GM12872 (cell line): Measurements from ENCODE around the gene GPS2.

Source experiments
- TF ChIP-seq, protein P1 (sequence below): IDR thresholded peaks from 3 replicates; pipeline ENCODE4 v1.5.1; 2011; ENCODE audit warnings: low read depth, mild to moderate bottlenecking, low read length, moderate library complexity; ENCODE audit not compliant: insufficient read depth

GPS2 gene

DNA sequence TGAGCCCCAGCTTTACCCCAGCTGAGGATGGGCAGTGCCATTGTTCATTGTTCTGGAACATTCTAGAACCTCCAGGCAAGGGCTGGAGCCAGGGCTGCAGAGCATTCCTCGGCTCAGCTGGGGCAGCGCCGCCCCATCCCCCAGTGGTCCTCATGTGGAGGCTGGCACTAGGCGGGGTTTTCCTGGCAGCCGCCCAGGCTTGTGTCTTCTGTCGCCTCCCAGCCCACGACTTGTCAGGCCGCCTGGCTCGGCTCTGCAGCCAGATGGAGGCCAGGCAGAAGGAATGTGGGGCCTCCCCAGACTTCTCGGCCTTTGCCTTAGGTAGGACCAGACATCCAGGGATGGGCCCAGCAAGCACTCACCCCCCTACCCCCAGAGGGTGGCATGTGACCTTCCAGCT lies 39.9 kb upstream of the GPS2 start, which contains the start of gene TMEM95:
TSS of gene TMEM95 (plus strand) at position 104 of the 400 bp plus-strand sequence. CDS start at position 153, 49 bp downstream.
- TF ChIP-seq, protein P1, sequence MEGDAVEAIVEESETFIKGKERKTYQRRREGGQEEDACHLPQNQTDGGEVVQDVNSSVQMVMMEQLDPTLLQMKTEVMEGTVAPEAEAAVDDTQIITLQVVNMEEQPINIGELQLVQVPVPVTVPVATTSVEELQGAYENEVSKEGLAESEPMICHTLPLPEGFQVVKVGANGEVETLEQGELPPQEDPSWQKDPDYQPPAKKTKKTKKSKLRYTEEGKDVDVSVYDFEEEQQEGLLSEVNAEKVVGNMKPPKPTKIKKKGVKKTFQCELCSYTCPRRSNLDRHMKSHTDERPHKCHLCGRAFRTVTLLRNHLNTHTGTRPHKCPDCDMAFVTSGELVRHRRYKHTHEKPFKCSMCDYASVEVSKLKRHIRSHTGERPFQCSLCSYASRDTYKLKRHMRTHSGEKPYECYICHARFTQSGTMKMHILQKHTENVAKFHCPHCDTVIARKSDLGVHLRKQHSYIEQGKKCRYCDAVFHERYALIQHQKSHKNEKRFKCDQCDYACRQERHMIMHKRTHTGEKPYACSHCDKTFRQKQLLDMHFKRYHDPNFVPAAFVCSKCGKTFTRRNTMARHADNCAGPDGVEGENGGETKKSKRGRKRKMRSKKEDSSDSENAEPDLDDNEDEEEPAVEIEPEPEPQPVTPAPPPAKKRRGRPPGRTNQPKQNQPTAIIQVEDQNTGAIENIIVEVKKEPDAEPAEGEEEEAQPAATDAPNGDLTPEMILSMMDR: no peak

DNA sequence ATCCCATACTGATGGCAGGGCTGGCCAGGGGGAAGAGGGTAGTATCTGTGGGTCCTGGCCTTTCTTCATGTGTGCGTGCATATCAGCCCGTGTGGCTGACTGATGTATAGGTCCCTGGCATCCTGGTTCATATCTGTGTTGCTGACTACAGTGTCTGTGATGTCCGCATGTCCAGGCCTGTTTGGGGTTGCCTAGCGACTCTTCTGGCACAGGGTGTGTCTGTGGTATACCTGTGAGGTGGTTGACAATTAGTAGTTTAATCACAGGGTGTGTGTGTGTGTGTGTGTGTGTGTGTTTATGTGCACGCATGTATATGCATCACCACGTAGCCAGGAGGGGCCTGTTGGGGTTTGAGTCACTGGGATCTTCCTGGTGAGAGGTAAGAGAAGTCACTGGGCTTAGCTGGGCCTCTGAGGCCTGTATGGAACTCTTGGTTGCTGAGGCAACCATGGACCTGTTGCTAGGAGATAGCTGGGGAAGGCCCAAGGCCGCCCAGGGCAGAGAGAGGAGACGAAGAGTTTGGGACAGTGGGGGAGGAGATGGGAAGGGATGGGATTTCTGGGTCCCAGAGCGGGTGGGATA lies 39.2 kb upstream of the GPS2 start:
- TF ChIP-seq, protein P1: no peak

DNA sequence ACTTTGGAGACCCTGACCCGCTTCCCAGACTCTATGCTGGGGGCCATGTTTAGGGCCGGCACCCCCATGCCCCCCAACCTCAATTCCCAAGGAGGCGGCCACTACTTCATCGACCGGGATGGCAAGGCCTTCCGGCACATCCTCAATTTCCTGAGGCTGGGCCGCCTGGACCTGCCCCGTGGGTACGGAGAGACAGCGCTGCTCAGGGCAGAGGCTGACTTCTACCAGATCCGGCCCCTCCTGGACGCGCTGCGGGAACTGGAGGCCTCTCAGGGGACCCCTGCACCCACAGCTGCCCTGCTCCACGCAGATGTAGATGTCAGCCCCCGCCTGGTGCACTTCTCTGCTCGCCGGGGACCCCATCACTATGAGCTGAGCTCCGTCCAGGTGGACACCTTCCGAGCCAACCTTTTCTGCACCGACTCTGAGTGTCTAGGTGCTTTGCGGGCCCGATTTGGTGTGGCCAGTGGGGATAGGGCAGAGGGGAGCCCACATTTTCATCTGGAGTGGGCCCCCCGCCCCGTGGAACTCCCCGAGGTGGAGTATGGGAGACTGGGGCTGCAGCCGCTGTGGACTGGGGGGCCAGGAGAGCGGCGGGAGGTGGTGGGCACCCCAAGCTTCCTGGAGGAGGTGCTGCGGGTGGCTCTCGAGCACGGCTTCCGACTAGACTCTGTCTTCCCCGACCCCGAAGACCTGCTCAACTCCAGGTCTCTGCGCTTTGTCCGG lies 37.9 kb upstream of the GPS2 start:
- TF ChIP-seq, protein P1: no peak

DNA sequence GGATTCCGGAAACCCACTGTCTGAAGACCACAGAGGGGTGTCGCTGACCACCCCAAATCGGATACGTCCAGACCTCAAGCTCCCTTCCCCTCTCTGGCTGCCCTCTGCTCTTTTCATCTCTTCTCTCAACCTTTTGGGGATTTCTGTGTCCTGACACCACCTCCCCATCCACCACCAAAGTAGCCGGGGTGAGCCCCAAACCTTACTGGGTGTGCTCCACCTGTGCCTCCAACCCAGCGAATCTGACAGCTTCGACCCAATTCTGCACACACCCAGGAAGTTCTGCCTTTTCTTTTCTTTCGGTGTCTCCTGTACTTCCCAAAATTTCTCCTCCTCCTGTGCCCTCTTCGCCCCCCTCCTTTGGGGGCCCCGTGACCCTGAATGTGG lies 37.3 kb upstream of the GPS2 start:
- TF ChIP-seq, protein P1: no peak; the same call in 2 of the 3 replicates

DNA sequence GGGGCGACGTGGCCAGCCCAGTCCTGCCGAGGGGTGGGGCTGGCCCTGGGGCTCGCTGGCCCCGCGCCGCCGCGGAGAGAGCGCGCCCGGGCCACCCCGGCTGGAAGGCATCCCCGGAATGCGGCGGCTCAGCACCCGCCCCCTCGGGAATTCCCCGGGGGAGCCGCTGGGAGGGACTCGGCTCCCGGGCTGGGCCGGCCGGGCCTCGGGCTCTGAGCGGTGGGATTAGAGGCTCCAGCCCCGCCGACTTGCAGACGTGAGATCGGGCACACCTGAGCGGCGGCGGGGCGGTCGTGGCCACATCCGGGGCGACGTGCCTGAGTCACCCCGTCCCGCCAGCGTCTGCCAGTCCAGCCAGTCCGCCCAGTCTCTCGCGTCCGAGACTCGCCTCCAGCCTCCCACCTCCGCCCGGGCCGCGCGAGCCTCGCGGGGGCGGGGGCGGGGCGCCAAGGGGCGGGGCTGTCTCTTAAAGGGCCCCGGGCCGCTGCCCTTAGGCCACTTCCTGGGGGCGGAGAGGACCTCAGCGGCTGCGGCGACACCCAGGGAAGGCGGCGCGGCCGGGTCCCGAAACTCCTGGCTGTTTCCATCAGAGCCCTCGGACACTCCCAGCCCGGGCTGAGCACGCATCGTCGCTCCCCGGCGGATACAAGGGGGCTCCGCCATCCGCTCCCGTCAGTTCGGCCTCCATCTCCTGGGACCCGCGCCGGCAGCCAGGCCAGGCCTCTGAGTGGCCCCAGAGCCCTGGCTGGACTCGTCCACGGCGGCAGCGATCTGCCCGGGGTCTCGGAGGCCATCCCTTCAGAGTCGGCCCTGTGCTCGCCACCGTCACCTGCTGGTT lies 36.7 kb upstream of the GPS2 start, which contains the start of gene KCTD11:
TSS of gene KCTD11 (plus strand) at position 498 of the 838 bp plus-strand sequence.
- TF ChIP-seq, protein P1: peak; percentile 74; the same call in 2 of the 3 replicates

DNA sequence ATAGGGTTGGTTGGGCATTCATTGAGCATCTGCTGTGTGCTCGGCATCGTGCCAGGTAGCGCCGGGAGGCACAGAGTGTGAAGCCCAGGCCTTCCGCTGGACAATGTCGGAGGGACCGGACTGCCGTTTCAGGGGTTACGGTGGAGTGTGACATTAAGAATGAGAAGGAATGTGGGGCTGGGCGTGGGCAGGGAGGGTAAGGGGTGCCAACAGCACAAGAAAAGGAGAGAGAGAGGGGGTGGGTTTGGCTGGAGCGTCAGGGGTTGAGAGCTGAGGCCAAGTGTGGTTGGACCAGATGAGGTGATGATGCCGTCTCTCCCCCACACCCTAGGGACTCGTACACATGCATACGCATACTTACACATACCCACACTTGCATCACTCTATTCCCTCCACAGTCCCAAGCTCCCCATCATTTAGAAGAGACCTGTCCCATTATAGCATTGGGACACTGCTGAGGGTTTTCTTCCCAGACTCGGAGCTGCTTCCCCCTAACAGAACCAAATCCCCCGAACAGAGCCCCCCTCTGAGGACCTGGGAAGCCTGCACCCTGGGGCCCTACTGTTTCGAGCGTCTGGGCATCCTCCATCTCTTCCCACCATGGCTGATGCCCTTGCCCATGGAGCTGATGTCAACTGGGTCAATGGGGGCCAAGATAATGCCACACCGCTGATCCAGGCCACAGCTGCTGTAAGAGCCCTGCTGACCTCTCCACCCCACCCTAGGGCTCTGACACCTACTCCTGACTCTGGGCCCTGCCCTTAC lies 33.5 kb upstream of the GPS2 start:
- TF ChIP-seq, protein P1: no peak
